ENCODE results near the gene HAPLN3.

Gene HAPLN3

DNA sequence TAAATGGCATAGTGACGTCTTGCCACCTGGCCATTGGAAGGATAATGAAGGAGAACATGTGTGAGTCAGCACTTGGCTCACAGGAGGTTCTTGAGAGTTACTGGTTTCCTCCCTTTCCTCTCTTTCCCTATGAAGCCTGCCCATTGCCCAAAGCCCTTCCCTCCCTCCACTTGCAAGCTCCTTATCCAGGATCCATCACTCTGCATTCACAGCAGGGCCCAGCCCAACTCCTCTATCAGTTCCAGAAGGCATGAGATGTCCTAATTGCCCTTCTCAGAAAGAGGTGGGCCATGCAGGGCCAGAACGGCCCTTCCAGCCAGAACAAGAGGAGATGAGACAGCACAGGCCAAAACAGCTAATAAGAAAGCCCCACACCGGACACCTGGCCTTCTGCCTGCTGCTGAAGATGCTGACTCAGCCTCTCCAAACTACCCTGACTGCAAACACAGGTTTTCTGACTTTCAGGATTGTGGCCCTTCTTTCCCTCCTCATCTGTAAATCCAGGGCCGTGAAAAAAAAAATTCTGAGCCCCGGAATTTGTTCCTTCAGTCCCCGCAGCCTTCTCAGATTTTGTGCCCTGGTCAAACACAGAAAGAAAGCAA, 29.7 kb downstream of the HAPLN3 start:
- CTCF ChIA-PET = interaction anchor here (1.8 kb wide), 1 partner anchor 13 kb away, joined by 4 read pairs; no protein-coding TSS in a partner anchor
- POLR2A ChIA-PET = interaction anchor here (0.6 kb wide), 1 partner anchor 46 kb away, joined by 4 read pairs; no protein-coding TSS in a partner anchor
- H3K9me3 ChIP-seq (ENCODE audit: control extremely low read depth in 1 of 5, control insufficient read depth in 4 of 5, insufficient read depth in 2 of 5, low read depth in 1 of 5, low read length in 4 of 5) = peaks cover 0 to 4% (median 0%) of the 10 kb centered on the region in 5 experiments
- peaks cover 0 to 4% (median 0%) of the 10 kb centered on the region in 5 experiments for H3K27me3 ChIP-seq (replicated peaks in 2 of 5; ENCODE audit: control insufficient read depth in 4 of 5, insufficient read depth in 5 of 5, low read length in 4 of 5)
- H3K27ac ChIP-seq (ENCODE audit: insufficient read depth in 1 of 2, low read depth in 1 of 2, low read length in 2 of 2, poor library complexity in 1 of 2, severe bottlenecking in 2 of 2) = no peak overlapping the region
- no peak for DNase-seq
- no peaks in the 10 kb centered on the region for H3K36me3 ChIP-seq (ENCODE audit: control insufficient read depth in 4 of 4, insufficient read depth in 4 of 4, low read length in 3 of 4)
- H3K4me3 ChIP-seq (ENCODE audit: control insufficient read depth in 1 of 7, extremely low read depth in 1 of 7, insufficient read depth in 4 of 7, low read depth in 2 of 7, low read length in 6 of 7) = no peak overlapping the region
- WGBS (ENCODE audit: insufficient coverage) = 93% methylated on average over 6 of the region's 6 CpGs
- no peaks in the 10 kb centered on the region for H3K4me1 ChIP-seq (ENCODE audit: control extremely low read depth in 1 of 4, control insufficient read depth in 4 of 4, insufficient read depth in 4 of 4, low read length in 3 of 4)

GRCh38 chr15:88864861-88865497, 30.4 kb downstream of the HAPLN3 start:
- WGBS (ENCODE audit: insufficient coverage) = 58% methylated on average over 2 of the region's 4 CpGs
- Histone ChIP-seq H3K27ac (ENCODE audit: insufficient read depth in 1 of 2, low read depth in 1 of 2, low read length in 2 of 2, poor library complexity in 1 of 2, severe bottlenecking in 2 of 2) (no peak overlapping the region), H3K4me3 (ENCODE audit: control insufficient read depth in 1 of 7, extremely low read depth in 1 of 7, insufficient read depth in 4 of 7, low read depth in 2 of 7, low read length in 6 of 7) (no peak overlapping the region), H3K9me3 (ENCODE audit: control extremely low read depth in 1 of 5, control insufficient read depth in 4 of 5, insufficient read depth in 2 of 5, low read depth in 1 of 5, low read length in 4 of 5) (peaks cover 0 to 4% (median 0%) of the 10 kb centered on the region in 5 experiments), H3K36me3 (ENCODE audit: control insufficient read depth in 4 of 4, insufficient read depth in 4 of 4, low read length in 3 of 4) (no peaks in the 10 kb centered on the region), H3K27me3 (replicated peaks in 2 of 5; ENCODE audit: control insufficient read depth in 4 of 5, insufficient read depth in 5 of 5, low read length in 4 of 5) (peaks cover 0 to 10% (median 0%) of the 10 kb centered on the region in 5 experiments), H3K4me1 (ENCODE audit: control extremely low read depth in 1 of 4, control insufficient read depth in 4 of 4, insufficient read depth in 4 of 4, low read length in 3 of 4) (no peaks in the 10 kb centered on the region)
- ChIA-PET CTCF (no interaction called here), POLR2A (no interaction called here)
- no peak for DNase-seq

- DNase-seq = no peak
- ChIA-PET POLR2A (no interaction called here), CTCF (no interaction called here)
- no peaks in the 10 kb centered on the region for H3K36me3 ChIP-seq (ENCODE audit: control insufficient read depth in 4 of 4, insufficient read depth in 4 of 4, low read length in 3 of 4)
- H3K4me3 ChIP-seq (ENCODE audit: control insufficient read depth in 1 of 7, extremely low read depth in 1 of 7, insufficient read depth in 4 of 7, low read depth in 2 of 7, low read length in 6 of 7) = no peak overlapping the region
- H3K27ac ChIP-seq (ENCODE audit: insufficient read depth in 1 of 2, low read depth in 1 of 2, low read length in 2 of 2, poor library complexity in 1 of 2, severe bottlenecking in 2 of 2) = no peak overlapping the region
- peaks cover 0 to 7% (median 0%) of the 10 kb centered on the region in 5 experiments for H3K27me3 ChIP-seq (replicated peaks in 2 of 5; ENCODE audit: control insufficient read depth in 4 of 5, insufficient read depth in 5 of 5, low read length in 4 of 5)
- peaks cover 0 to 4% (median 0%) of the 10 kb centered on the region in 5 experiments for H3K9me3 ChIP-seq (ENCODE audit: control extremely low read depth in 1 of 5, control insufficient read depth in 4 of 5, insufficient read depth in 2 of 5, low read depth in 1 of 5, low read length in 4 of 5)
- WGBS (ENCODE audit: insufficient coverage) = no CpG with 5 or more reads among the region's 1 CpG
- no peaks in the 10 kb centered on the region for H3K4me1 ChIP-seq (ENCODE audit: control extremely low read depth in 1 of 4, control insufficient read depth in 4 of 4, insufficient read depth in 4 of 4, low read length in 3 of 4)
Observed at GRCh38 chr15:88863412-88863811, 31.9 kb downstream of the HAPLN3 start.

DNA sequence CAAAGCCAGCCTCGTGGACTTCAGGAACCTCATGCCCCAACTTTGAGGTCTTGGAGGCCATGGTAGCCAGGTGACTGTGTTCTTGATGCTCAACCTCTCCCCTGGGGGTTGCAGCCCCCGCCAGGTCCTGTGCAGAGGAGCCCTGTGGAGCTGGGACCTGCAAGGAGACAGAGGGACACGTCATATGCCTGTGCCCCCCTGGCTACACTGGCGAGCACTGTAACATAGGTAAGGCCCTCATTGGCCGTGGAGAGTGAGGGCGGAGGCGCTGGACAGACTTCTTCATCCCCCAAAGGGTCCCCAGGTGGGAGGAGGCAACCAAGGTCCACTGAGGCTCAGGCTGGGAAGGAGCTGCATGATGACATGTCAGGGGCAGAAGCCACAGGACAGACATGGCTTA, 35.1 kb downstream of the HAPLN3 start:
- no peak overlapping the region for H3K27ac ChIP-seq (ENCODE audit: insufficient read depth in 1 of 2, low read depth in 1 of 2, low read length in 2 of 2, poor library complexity in 1 of 2, severe bottlenecking in 2 of 2)
- peaks cover 0 to 6% (median 0%) of the 10 kb centered on the region in 5 experiments for H3K27me3 ChIP-seq (replicated peaks in 2 of 5; ENCODE audit: control insufficient read depth in 4 of 5, insufficient read depth in 5 of 5, low read length in 4 of 5)
- POLR2A ChIA-PET = no interaction called here
- CTCF ChIA-PET = no interaction called here
- no peaks in the 10 kb centered on the region for H3K4me1 ChIP-seq (ENCODE audit: control extremely low read depth in 1 of 4, control insufficient read depth in 4 of 4, insufficient read depth in 4 of 4, low read length in 3 of 4)
- no peak overlapping the region for H3K4me3 ChIP-seq (ENCODE audit: control insufficient read depth in 1 of 7, extremely low read depth in 1 of 7, insufficient read depth in 4 of 7, low read depth in 2 of 7, low read length in 6 of 7)
- peaks cover 0 to 10% (median under 1%) of the 10 kb centered on the region in 5 experiments for H3K9me3 ChIP-seq (ENCODE audit: control extremely low read depth in 1 of 5, control insufficient read depth in 4 of 5, insufficient read depth in 2 of 5, low read depth in 1 of 5, low read length in 4 of 5)
- no peak for DNase-seq
- H3K36me3 ChIP-seq (ENCODE audit: control insufficient read depth in 4 of 4, insufficient read depth in 4 of 4, low read length in 3 of 4) = no peaks in the 10 kb centered on the region
- WGBS (ENCODE audit: insufficient coverage) = 79% methylated on average over 3 of the region's 7 CpGs

- ChIA-PET CTCF (no interaction called here), POLR2A (no interaction called here)
- H3K4me3 ChIP-seq (ENCODE audit: control insufficient read depth in 1 of 7, extremely low read depth in 1 of 7, insufficient read depth in 4 of 7, low read depth in 2 of 7, low read length in 6 of 7) = no peak overlapping the region
- WGBS (ENCODE audit: insufficient coverage) = 80% methylated on average over 7 of the region's 7 CpGs
- DNase-seq = no peak
- peaks cover 0 to 6% (median 0%) of the 10 kb centered on the region in 5 experiments for H3K27me3 ChIP-seq (replicated peaks in 2 of 5; ENCODE audit: control insufficient read depth in 4 of 5, insufficient read depth in 5 of 5, low read length in 4 of 5)
- H3K36me3 ChIP-seq (ENCODE audit: control insufficient read depth in 4 of 4, insufficient read depth in 4 of 4, low read length in 3 of 4) = no peaks in the 10 kb centered on the region
- H3K4me1 ChIP-seq (ENCODE audit: control extremely low read depth in 1 of 4, control insufficient read depth in 4 of 4, insufficient read depth in 4 of 4, low read length in 3 of 4) = no peaks in the 10 kb centered on the region
- H3K27ac ChIP-seq (ENCODE audit: insufficient read depth in 1 of 2, low read depth in 1 of 2, low read length in 2 of 2, poor library complexity in 1 of 2, severe bottlenecking in 2 of 2) = no peak overlapping the region
- peaks cover 0 to 14% (median 7%) of the 10 kb centered on the region in 5 experiments for H3K9me3 ChIP-seq (ENCODE audit: control extremely low read depth in 1 of 5, control insufficient read depth in 4 of 5, insufficient read depth in 2 of 5, low read depth in 1 of 5, low read length in 4 of 5)
Observed at GRCh38 chr15:88859550-88859949, 35.8 kb downstream of the HAPLN3 start.

DNA sequence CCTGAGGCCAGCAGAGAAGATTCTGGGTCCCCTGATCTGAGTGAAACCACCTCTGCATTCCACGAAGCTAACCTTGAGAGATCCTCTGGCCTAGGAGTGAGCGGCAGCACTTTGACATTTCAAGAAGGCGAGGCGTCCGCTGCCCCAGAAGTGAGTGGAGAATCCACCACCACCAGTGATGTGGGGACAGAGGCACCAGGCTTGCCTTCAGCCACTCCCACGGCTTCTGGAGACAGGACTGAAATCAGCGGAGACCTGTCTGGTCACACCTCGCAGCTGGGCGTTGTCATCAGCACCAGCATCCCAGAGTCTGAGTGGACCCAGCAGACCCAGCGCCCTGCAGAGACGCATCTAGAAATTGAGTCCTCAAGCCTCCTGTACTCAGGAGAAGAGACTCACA, 36.4 kb downstream of the HAPLN3 start:
- no peak overlapping the region for H3K4me3 ChIP-seq (ENCODE audit: control insufficient read depth in 1 of 7, extremely low read depth in 1 of 7, insufficient read depth in 4 of 7, low read depth in 2 of 7, low read length in 6 of 7)
- peaks cover 0 to 6% (median 0%) of the 10 kb centered on the region in 5 experiments for H3K27me3 ChIP-seq (replicated peaks in 2 of 5; ENCODE audit: control insufficient read depth in 4 of 5, insufficient read depth in 5 of 5, low read length in 4 of 5)
- H3K4me1 ChIP-seq (ENCODE audit: control extremely low read depth in 1 of 4, control insufficient read depth in 4 of 4, insufficient read depth in 4 of 4, low read length in 3 of 4) = no peaks in the 10 kb centered on the region
- no peak overlapping the region for H3K27ac ChIP-seq (ENCODE audit: insufficient read depth in 1 of 2, low read depth in 1 of 2, low read length in 2 of 2, poor library complexity in 1 of 2, severe bottlenecking in 2 of 2)
- POLR2A ChIA-PET = no interaction called here
- no peak for DNase-seq
- peaks cover 0 to 17% (median 11%) of the 10 kb centered on the region in 5 experiments for H3K9me3 ChIP-seq (ENCODE audit: control extremely low read depth in 1 of 5, control insufficient read depth in 4 of 5, insufficient read depth in 2 of 5, low read depth in 1 of 5, low read length in 4 of 5)
- 96% methylated on average over 11 of the region's 11 CpGs for WGBS (ENCODE audit: insufficient coverage)
- H3K36me3 ChIP-seq (ENCODE audit: control insufficient read depth in 4 of 4, insufficient read depth in 4 of 4, low read length in 3 of 4) = no peaks in the 10 kb centered on the region
- CTCF ChIA-PET = no interaction called here

DNA sequence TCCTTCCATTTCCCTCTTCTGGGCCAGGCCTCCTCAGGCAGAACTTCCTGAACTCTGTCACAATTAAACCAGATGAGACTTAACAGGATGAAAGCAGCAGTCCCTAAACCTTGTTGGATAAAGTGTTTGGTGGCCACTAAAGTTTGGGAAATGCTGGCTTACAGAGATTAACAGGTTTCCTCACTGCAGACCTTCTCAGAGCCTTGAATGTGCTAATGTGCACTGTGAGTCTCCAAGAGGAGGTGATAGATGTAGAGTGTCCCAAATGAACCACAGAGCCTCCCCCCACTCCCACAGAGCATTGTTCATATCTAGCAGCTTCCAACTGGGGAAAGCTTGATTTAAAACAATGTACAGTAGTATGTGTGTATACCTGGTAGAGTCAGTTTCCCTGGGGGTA, 42.9 kb downstream of the HAPLN3 start:
- DNase-seq = no peak
- CTCF ChIA-PET = no interaction called here

More for the DNA sequence above, 42.9 kb downstream of the HAPLN3 start:
- no peak overlapping the region for H3K27ac ChIP-seq (ENCODE audit: insufficient read depth in 1 of 2, low read depth in 1 of 2, low read length in 2 of 2, poor library complexity in 1 of 2, severe bottlenecking in 2 of 2)
- H3K36me3 ChIP-seq (ENCODE audit: control insufficient read depth in 4 of 4, insufficient read depth in 4 of 4, low read length in 3 of 4) = no peaks in the 10 kb centered on the region
- POLR2A ChIA-PET = no interaction called here
- H3K4me3 ChIP-seq (ENCODE audit: control insufficient read depth in 1 of 7, extremely low read depth in 1 of 7, insufficient read depth in 4 of 7, low read depth in 2 of 7, low read length in 6 of 7) = no peak overlapping the region
- peaks cover 0 to 14% (median 11%) of the 10 kb centered on the region in 5 experiments for H3K9me3 ChIP-seq (ENCODE audit: control extremely low read depth in 1 of 5, control insufficient read depth in 4 of 5, insufficient read depth in 2 of 5, low read depth in 1 of 5, low read length in 4 of 5)
- H3K4me1 ChIP-seq (ENCODE audit: control extremely low read depth in 1 of 4, control insufficient read depth in 4 of 4, insufficient read depth in 4 of 4, low read length in 3 of 4) = no peaks in the 10 kb centered on the region
- H3K27me3 ChIP-seq (replicated peaks in 2 of 5; ENCODE audit: control insufficient read depth in 4 of 5, insufficient read depth in 5 of 5, low read length in 4 of 5) = peaks cover 0 to 3% (median 0%) of the 10 kb centered on the region in 5 experiments

All from common myeloid progenitor, CD34-positive (primary cell).